Endothelial cell of umbilical vein (primary cell): ENCODE results near the gene RPH3AL. TPM values are rescaled to one million over a fixed set of nuclear protein-coding genes. Genes with fewer than 3 reads are reported as not detected.

Source experiments
- BruUV-seq: library from RNA; stranded (reverse); fragments of 400-500 nt; replicated peaks from 2 replicates; lab custom pipeline; 2021; lab: Mats Ljungman, UMichigan
- CTCF ChIA-PET: fragments of 300-600, 350-600 bp; sonication (Branson Sonifier 250); formaldehyde crosslinking; loops from one replicate; lab custom pipeline; 2021; ENCODE audit warnings: antibody characterized with exemption, inconsistent platforms; lab: Charles Lee
- POLR2A ChIA-PET: fragments of 300-600, 350-600 bp; sonication (Branson Sonifier 250); formaldehyde crosslinking; loops from one replicate; lab custom pipeline; 2021; ENCODE audit warnings: antibody characterized with exemption, inconsistent platforms; lab: Charles Lee
- DNase-seq: peaks from one replicate; pipeline ENCODE4 v3.0.0-alpha.2; 2011; ENCODE audit warnings: low read depth, low spot score
- FAIRE-seq: peaks from 2 replicates; lab custom pipeline; 2011; peaks lifted over from hg19 to GRCh38; lab: Jason Lieb, UNC
- H2AFZ ChIP-seq: 2 replicates; pipeline ENCODE4 v1.6.0; 2012; ENCODE audit warnings: low read depth, low read length, control low read depth, inconsistent platforms
- H3K27ac ChIP-seq: 2 replicates; pipeline ENCODE4 v1.5.1; 2011; ENCODE audit warnings: low read depth, mild to moderate bottlenecking, control low read depth, low read length, moderate library complexity; ENCODE audit not compliant: insufficient read depth
- H3K27me3 ChIP-seq, 2 experiments: 2 replicates each; pipeline versions ENCODE4 v1.6.0 to v1.6.1; 2011; ENCODE audit warnings: low read length in 2 of 2, mixed read lengths in 1 of 2; ENCODE audit not compliant: control insufficient read depth in 2 of 2, insufficient read depth in 2 of 2
- H3K36me3 ChIP-seq, 2 experiments: 2 replicates in 1 of 2; 3 replicates in 1 of 2; pipeline ENCODE4 v1.5.1; 2011; ENCODE audit warnings: low read length in 2 of 2, mild to moderate bottlenecking in 1 of 2, moderate library complexity in 1 of 2; ENCODE audit not compliant: control insufficient read depth in 2 of 2, insufficient read depth in 2 of 2; ENCODE audit errors: extremely low read depth in 1 of 2
- H3K4me1 ChIP-seq: 3 replicates; pipeline ENCODE4 v1.5.1; 2011; ENCODE audit warnings: mild to moderate bottlenecking, low read length; ENCODE audit not compliant: control insufficient read depth, insufficient read depth; ENCODE audit errors: extremely low read depth
- H3K4me2 ChIP-seq: 2 replicates; pipeline ENCODE4 v1.6.1; 2011; ENCODE audit warnings: low read length, control low read depth, mixed read lengths; ENCODE audit not compliant: insufficient read depth
- H3K4me3 ChIP-seq, 3 experiments: fragments of 200-600 bp in 1 of 3; sonication (generic), shearing (Covaris generic) in 1 of 3; replicated peaks in 1 of 3; 2 replicates each; pipeline ENCODE4 v1.5.1; 2011 to 2016; ENCODE audit warnings: control low read depth in 3 of 3, low read length in 3 of 3, mild to moderate bottlenecking in 2 of 3, inconsistent platforms in 1 of 3, low read depth in 1 of 3, moderate library complexity in 1 of 3; ENCODE audit not compliant: insufficient read depth in 1 of 3
- H3K79me2 ChIP-seq: 2 replicates; pipeline ENCODE4 v1.6.0; 2012; ENCODE audit warnings: low read length, inconsistent platforms; ENCODE audit not compliant: control insufficient read depth, insufficient read depth
- H3K9ac ChIP-seq: replicated peaks from 2 replicates; pipeline ENCODE3; 2011; ENCODE audit warnings: low read length, control low read depth; ENCODE audit not compliant: insufficient read depth; ENCODE audit errors: extremely low read depth
- H3K9me1 ChIP-seq: replicated peaks from 3 replicates; pipeline ENCODE4 v1.6.0; 2011; ENCODE audit warnings: mild to moderate bottlenecking, low read length; ENCODE audit not compliant: control insufficient read depth, insufficient read depth; ENCODE audit errors: extremely low read depth
- H3K9me3 ChIP-seq: replicated peaks from 2 replicates; pipeline ENCODE4 v1.5.1; 2012; ENCODE audit warnings: low read length, inconsistent platforms; ENCODE audit not compliant: control insufficient read depth, insufficient read depth
- H4K20me1 ChIP-seq: replicated peaks from 2 replicates; pipeline ENCODE3; 2011; ENCODE audit warnings: mild to moderate bottlenecking, low read length; ENCODE audit not compliant: control insufficient read depth, insufficient read depth; ENCODE audit errors: extremely low read depth
- CTCF ChIP-seq, 2 donors: IDR thresholded peaks; 1 replicate in 1 of 2; 2 replicates in 1 of 2; pipeline ENCODE4 v1.5.1; 2011; ENCODE audit warnings: low read length in 2 of 2, mild to moderate bottlenecking in 2 of 2, moderate library complexity in 2 of 2, control low read depth in 1 of 2, inconsistent platforms in 1 of 2, low read depth in 1 of 2; ENCODE audit not compliant: insufficient read depth in 1 of 2; ENCODE audit errors: extremely low read depth in 1 of 2
- EZH2 ChIP-seq: IDR thresholded peaks from 2 replicates; pipeline ENCODE4 v1.6.1; 2012; ENCODE audit warnings: borderline replicate concordance, low read depth, mild to moderate bottlenecking, moderate library complexity, low read length, inconsistent platforms; ENCODE audit not compliant: severe bottlenecking
- FOS ChIP-seq: IDR thresholded peaks from 2 replicates; pipeline ENCODE4 v1.6.1; 2011; ENCODE audit warnings: mild to moderate bottlenecking, low read length, moderate library complexity, borderline replicate concordance; ENCODE audit not compliant: insufficient read depth
- GATA2 ChIP-seq: IDR thresholded peaks from 2 replicates; pipeline ENCODE4 v1.7.0; 2011; ENCODE audit warnings: low read depth, mild to moderate bottlenecking, moderate library complexity, mixed read lengths, low read length; ENCODE audit not compliant: insufficient read length, insufficient read depth
- JUN ChIP-seq: IDR thresholded peaks from 2 replicates; pipeline ENCODE4 v1.6.1; 2011; ENCODE audit warnings: borderline replicate concordance, low read depth; ENCODE audit not compliant: insufficient read length, insufficient read depth
- MAX ChIP-seq: IDR thresholded peaks from 2 replicates; pipeline ENCODE4 v1.6.1; 2011; ENCODE audit not compliant: insufficient read depth, insufficient read length
- MYC ChIP-seq: IDR thresholded peaks from one replicate; pipeline ENCODE4 v1.6.1; 2011; ENCODE audit warnings: mild to moderate bottlenecking, low read depth, low read length
- POLR2A ChIP-seq: IDR thresholded peaks from 2 replicates; pipeline ENCODE4 v1.6.1; 2012; ENCODE audit warnings: low read depth, mild to moderate bottlenecking, control low read depth, low read length
- POLR2AphosphoS5 ChIP-seq: IDR thresholded peaks from 2 replicates; pipeline ENCODE4 v1.6.1; 2012; ENCODE audit warnings: low read depth, mild to moderate bottlenecking, control low read depth, low read length, moderate library complexity; ENCODE audit not compliant: insufficient read depth
- dilution Hi-C: fragments of 300-500 bp; cut with MboI; formaldehyde crosslinking; loops from one replicate; pipeline ENCODE4 v1.15.0; 2019; ENCODE audit warnings: low sequenced_read_pairs; ENCODE audit not compliant: extremely low pct_ligation_motif_present
- intact Hi-C: fragments of 100-400 bp; cut with micrococcal nuclease; formaldehyde crosslinking; loops from one replicate; pipeline ENCODE4 v1.10.0; 2022
- polyA plus RNA-seq, 4 experiments: library from polyadenylated mRNA; depleted of rRNA in 3 of 4; stranded (reverse) in 3 of 4; unstranded in 1 of 4; fragments of >200 nt; gene quantifications; 2 replicates each; pipeline versions ENCODE4 v1.2.1 to v1.2.3, GENCODE V29; 2011 to 2012; ENCODE audit warnings: missing spikeins in 1 of 4
- total RNA-seq: library from RNA; stranded (reverse); gene quantifications from 2 replicates; pipeline ENCODE4 v1.2.3, GENCODE V29; 2021

Gene RPH3AL
- total and polyA plus RNA-seq, 2 donors (not counting 3 experiments of a cell fraction or from before 2014, with no cell fraction given), result 4.1 to 7.0 TPM

- ChIA-PET POLR2A (no interaction called here), CTCF (interaction anchor here (1.0 kb wide), 1 partner anchor 60 kb away, joined by 3 read pairs; no protein-coding TSS in a partner anchor)
- DNase-seq (no peak), FAIRE-seq (no peak)
- no peaks in the 10 kb centered on the region for H3K9me3 ChIP-seq
- no peak for TF ChIP-seq POLR2A
- no peak for TF ChIP-seq POLR2AphosphoS5
- TF ChIP-seq MYC, result no peak
- no peak for TF ChIP-seq CTCF (IDR thresholded peaks at IDR 0.05; ENCODE audit: extremely low read depth in 1 of 2, insufficient read depth in 1 of 2, low read depth in 1 of 2, low read length in 2 of 2)
- TF ChIP-seq EZH2, result no peak
- no peak for TF ChIP-seq FOS
- TF ChIP-seq JUN, result no peak
- no peak for TF ChIP-seq GATA2
- no peak for TF ChIP-seq MAX
- BruUV-seq, result no TSS peak
- dilution Hi-C loops, result no loop called here
- H3K79me2 ChIP-seq, result no peaks in the 10 kb centered on the region
- no peak overlapping the region for H3K4me2 ChIP-seq
- H2AFZ ChIP-seq, result no peak overlapping the region
- H3K9ac ChIP-seq, result no peak overlapping the region
- no peaks in the 10 kb centered on the region for H3K4me1 ChIP-seq
- H3K9me1 ChIP-seq, result no peaks in the 10 kb centered on the region
- no peak overlapping the region for H3K4me3 ChIP-seq
- no peaks in the 10 kb centered on the region for H3K27me3 ChIP-seq
- H4K20me1 ChIP-seq, result no peaks in the 10 kb centered on the region
- H3K27ac ChIP-seq, result no peak overlapping the region
- intact Hi-C loops, result no loop called here
- no peaks in the 10 kb centered on the region for H3K36me3 ChIP-seq
These were observed 26.5 kb downstream of the RPH3AL start for GRCh38 chr17:326010-326621.
